HG02938 (cell line): ENCODE data around the gene PRR32.
"Not testable (repeated sequence)": the region's sequence is repeated elsewhere in the genome, so short reads cannot be mapped to it uniquely, and the experiment has no call there.

Experiments
- ATAC-seq: cut with Tn5 transposase; IDR thresholded peaks from one replicate; pipeline ENCODE4 v1.9.1; 2021; ENCODE audit warnings: mild to moderate bottlenecking, moderate library complexity; ENCODE audit not compliant: unreplicated experiment

The PRR32 gene

GRCh38 chrX:126819429-126819828, at the start of gene PRR32:
Gene PRR32 (plus strand): TSS chrX:126819729. CDS start chrX:126819844, 115 bp downstream.
- ATAC-seq, result no peak

GRCh38 chrX:126770179-126770578, 49.4 kb upstream of the PRR32 start:
- no peak for ATAC-seq

DNA sequence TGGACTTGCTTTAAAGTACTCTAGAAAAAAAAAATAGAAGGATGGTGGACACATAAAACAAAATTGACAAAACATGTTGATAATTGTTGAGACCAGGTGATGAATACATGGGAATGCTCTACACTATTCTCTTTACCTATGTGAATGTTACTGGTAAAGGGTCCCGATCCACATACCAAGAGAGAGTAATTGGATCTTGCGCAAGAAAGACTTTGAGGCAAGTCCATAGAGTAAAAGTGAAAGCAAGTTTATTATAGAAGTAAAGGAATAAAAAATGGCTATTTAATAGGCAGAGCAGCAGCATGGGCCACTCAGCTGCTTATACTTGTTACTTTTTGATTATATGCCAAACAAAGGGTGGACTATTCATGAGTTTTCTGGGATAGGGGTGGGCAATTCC, 34.0 kb upstream of the PRR32 start:
- no peak for ATAC-seq

- no peak for ATAC-seq
Observed at GRCh38 chrX:126799059-126799458, 20.5 kb upstream of the PRR32 start.

DNA sequence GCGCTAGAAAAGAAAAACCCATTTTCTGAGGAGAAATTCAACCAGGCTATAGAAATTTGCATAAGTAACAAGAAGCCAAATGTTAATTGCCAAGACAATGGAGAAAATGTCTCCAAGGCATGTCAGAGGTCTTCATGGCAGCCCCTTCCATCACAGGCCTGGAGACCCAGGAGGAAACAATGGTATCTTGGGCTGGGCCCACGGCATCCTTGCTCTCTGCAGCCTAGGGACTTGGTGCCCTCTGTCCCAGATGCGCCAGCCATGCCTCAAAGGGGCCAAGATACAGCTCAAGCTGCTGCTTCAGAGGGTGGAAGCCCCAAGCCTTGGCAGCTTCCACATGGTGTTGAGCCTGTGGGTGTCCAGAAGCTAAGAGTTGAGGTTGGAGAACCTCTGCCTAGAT, 12.7 kb upstream of the PRR32 start:
- not testable (repeated sequence) for ATAC-seq

- ATAC-seq, result no peak
Observed at GRCh38 chrX:126815806-126816205, 3.7 kb upstream of the PRR32 start.

DNA sequence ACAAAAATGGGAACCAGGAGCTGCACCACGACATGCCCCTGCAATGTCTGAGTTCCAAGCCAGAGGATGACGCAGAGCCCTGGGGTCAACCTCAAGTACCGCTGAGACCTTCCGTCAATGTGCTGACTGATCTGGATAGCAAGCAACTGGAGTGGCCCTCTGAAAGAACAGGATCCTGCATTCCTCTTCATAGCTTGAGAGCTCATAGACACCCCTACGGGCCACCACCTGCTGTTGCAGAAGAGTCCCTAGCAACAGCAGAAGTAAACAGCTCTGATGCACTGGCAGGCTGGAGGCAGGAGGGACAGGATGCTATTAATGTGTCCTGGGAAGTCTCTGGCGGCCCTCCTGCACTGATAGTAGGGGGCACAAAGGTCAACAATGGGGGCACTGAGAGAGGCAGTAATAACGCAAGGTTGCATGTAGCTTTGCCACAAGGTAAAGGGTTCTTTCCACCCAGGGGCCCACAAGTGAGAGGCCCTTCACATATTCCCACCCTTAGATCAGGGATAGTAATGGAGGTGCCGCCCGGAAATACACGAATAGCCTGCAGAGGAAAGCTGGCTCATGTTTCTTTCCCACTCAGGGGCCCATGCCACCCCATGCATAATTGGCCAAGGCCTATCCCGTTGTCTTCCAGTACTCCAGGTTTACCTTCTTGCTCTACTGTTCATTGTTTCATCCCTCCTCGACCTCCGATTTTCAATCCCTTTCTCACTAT, 1.3 kb downstream of the PRR32 start:
- no peak for ATAC-seq

DNA sequence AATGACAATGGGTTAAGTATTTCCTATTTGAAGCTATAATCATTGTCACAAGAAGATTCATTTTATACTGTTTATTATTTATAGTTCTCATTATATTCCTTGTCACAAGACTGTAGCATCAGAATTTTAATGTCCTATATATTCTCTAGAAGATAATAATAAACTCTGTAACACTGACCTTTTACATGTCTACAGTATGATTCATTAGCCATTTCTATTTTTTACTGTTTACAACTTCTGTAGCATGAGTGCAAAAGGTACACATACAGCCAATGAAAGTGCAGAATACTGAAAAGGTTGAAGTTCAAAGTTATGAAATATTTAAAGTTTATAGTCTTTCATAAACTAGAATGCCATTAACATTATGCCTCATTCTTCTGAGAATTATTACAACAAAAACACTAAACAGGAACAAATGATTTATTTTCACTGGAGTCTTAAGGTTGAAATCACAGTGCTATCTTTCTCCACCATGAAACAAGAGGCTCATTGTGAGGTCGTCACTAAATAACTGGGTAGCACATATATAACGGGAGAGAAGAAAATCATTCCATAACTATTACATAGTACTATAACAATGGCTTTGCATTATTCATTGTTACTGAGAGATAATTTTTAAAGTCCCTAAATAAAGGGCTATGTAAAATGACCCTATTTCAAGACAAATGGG, 4.9 kb downstream of the PRR32 start:
- ATAC-seq, result no peak

DNA sequence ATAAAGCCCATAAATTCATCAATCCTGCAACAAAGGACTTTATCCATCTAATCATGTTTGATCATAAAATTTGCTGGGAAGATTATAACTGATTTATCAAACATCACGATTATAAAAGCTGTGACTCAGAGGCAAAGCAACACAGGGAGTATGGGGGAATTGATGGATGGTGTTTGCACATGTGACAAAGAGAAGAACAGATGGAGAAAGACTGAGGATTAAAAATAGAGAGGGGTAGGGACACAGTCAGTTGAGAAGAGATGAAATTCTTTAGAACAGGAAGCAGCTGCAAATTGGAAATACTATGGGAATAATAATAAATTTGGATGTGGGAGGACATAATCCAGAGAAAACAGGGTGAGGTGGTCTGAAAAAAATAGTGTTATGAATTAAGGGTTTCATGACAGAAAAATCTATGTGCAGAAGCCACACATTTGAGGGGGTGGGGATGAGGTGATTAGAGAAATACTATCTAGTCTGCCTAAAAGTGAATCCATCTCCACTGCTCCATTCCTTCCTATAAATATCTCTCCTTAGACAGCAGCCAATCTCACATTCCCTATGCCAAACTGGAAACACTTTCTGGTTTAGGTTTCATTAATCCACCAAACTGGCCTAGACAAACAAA, 6.2 kb downstream of the PRR32 start:
- no peak for ATAC-seq

DNA sequence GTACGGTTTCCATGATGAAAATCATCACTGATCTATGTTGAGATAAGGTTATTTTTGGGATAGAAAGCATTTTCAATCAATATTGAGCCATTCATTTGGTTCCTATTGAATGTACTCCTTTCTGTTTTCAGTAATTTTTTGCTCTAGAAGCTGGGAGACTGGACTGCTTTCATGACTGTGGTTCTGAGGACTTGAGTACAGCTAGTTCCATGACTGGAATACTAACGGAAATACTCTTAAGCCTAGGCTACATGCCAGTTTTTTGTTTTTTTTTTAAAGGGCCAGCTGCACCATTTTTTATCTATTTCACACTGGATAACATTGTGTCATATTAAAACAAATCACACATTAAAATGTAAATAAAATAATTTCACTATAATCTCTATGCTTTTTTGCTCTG, 16.7 kb downstream of the PRR32 start:
- no peak for ATAC-seq

GRCh38 chrX:126847143-126847542, 27.6 kb downstream of the PRR32 start:
- no peak for ATAC-seq

- no peak for ATAC-seq
Observed at GRCh38 chrX:126855839-126856524, 36.5 kb downstream of the PRR32 start.
